B cell (primary cell): ENCODE data around the gene STYXL1. TPM values are rescaled to one million over a fixed set of nuclear protein-coding genes. Genes with fewer than 3 reads are reported as not detected.

Experiments
- ATAC-seq: fragments of 200-7000 bp; cut with Tn5 transposase; one replicate; pipeline ENCODE4 v1.10.0; 2021; ENCODE audit warnings: low read depth, mild to moderate bottlenecking, moderate number of reproducible peaks, moderate library complexity
- CTCF ChIA-PET: fragments of 350-600 bp; sonication (Branson Sonifier 250); formaldehyde crosslinking; loops from one replicate; lab custom pipeline; 2021; ENCODE audit warnings: antibody characterized with exemption, inconsistent platforms; lab: Charles Lee
- POLR2A ChIA-PET: fragments of 350-600 bp; sonication (Branson Sonifier 250); formaldehyde crosslinking; loops from one replicate; lab custom pipeline; 2021; ENCODE audit warnings: antibody characterized with exemption; lab: Charles Lee
- DNase-seq: peaks from one replicate; pipeline ENCODE4 v3.0.0; 2013
- H2AFZ ChIP-seq: 2 replicates; pipeline ENCODE4 v1.6.1; 2012; ENCODE audit warnings: mild to moderate bottlenecking, low read depth, low read length; ENCODE audit not compliant: insufficient read depth, poor library complexity, severe bottlenecking
- H3K27ac ChIP-seq, 2 donors: 1 replicate in 1 of 2; 2 replicates in 1 of 2; pipeline ENCODE4 v1.5.1; 2012 to 2013; ENCODE audit warnings: low read length in 2 of 2, mild to moderate bottlenecking in 2 of 2, moderate library complexity in 1 of 2
- H3K27me3 ChIP-seq, 4 experiments: fragments of 200-600 bp in 1 of 4; sonication (generic) in 1 of 4; replicated peaks in 1 of 4; 1 replicate in 2 of 4; 2 replicates in 2 of 4; pipeline versions ENCODE4 v1.6.1 to v1.7.0; 2013 to 2016; ENCODE audit warnings: low read length in 3 of 4, mild to moderate bottlenecking in 2 of 4, mixed read lengths in 1 of 4, moderate library complexity in 1 of 4; ENCODE audit not compliant: insufficient read depth in 4 of 4, control insufficient read depth in 3 of 4; ENCODE audit errors: control extremely low read depth in 1 of 4
- H3K36me3 ChIP-seq, 2 experiments: replicated peaks in 1 of 2; 1 replicate in 1 of 2; 2 replicates in 1 of 2; pipeline versions ENCODE4 v1.6.1 to v1.7.1; 2013; ENCODE audit warnings: low read length in 1 of 2; ENCODE audit not compliant: insufficient read depth in 2 of 2, control insufficient read depth in 1 of 2; ENCODE audit errors: control extremely low read depth in 1 of 2, extremely low read depth in 1 of 2
- H3K4me1 ChIP-seq, 2 donors: fragments of 200-600 bp in 1 of 2; sonication (generic) in 1 of 2; 1 replicate in 1 of 2; 2 replicates in 1 of 2; pipeline versions ENCODE4 v1.5.1 to v1.6.1; 2013 to 2017; ENCODE audit warnings: low read length in 2 of 2; ENCODE audit not compliant: control insufficient read depth in 2 of 2, insufficient read depth in 2 of 2
- H3K4me2 ChIP-seq: replicated peaks from 2 replicates; pipeline ENCODE3; 2012; ENCODE audit warnings: mild to moderate bottlenecking, low read depth, low read length; ENCODE audit not compliant: poor library complexity, severe bottlenecking
- H3K4me3 ChIP-seq, 5 experiments: fragments of 200-600 bp in 1 of 5; sonication (generic) in 1 of 5; 1 replicate in 3 of 5; 2 replicates in 2 of 5; pipeline versions ENCODE4 v1.5.1 to v1.7.0; 2011 to 2016; ENCODE audit warnings: low read length in 4 of 5, mild to moderate bottlenecking in 4 of 5, low read depth in 2 of 5, control low read depth in 1 of 5, moderate library complexity in 1 of 5; ENCODE audit not compliant: insufficient read depth in 1 of 5; ENCODE audit errors: control extremely low read depth in 1 of 5, extremely low read depth in 1 of 5
- H3K79me2 ChIP-seq: fragments of 200-600 bp; sonication (generic); one replicate; pipeline ENCODE4 v1.6.0; 2016; ENCODE audit warnings: low read length; ENCODE audit not compliant: control insufficient read depth, insufficient read depth
- H3K9ac ChIP-seq: fragments of 200-600 bp; sonication (generic); 2 replicates; pipeline ENCODE4 v1.6.1; 2017; ENCODE audit warnings: mild to moderate bottlenecking, low read length, moderate library complexity
- H3K9me3 ChIP-seq, 3 donors: one replicate each; pipeline versions ENCODE4 v1.6.1 to v1.7.1; 2013; ENCODE audit warnings: low read length in 2 of 3; ENCODE audit not compliant: control insufficient read depth in 2 of 3, insufficient read depth in 1 of 3; ENCODE audit errors: control extremely low read depth in 1 of 3
- H4K20me1 ChIP-seq: 2 replicates; pipeline ENCODE4 v1.6.0; 2012; ENCODE audit warnings: mild to moderate bottlenecking, low read length; ENCODE audit not compliant: insufficient read depth, control insufficient read depth, poor library complexity, severe bottlenecking
- H3K27ac Mint-ChIP-seq: one replicate; pipeline ENCODE4 v1.8.0; 2021; ENCODE audit warnings: mixed read lengths
- H3K27me3 Mint-ChIP-seq: one replicate; pipeline ENCODE4 v1.8.0; 2021; ENCODE audit warnings: mixed read lengths
- H3K4me1 Mint-ChIP-seq: one replicate; pipeline ENCODE4 v1.8.0; 2021; ENCODE audit warnings: mixed read lengths
- H3K4me3 Mint-ChIP-seq: one replicate; pipeline ENCODE4 v1.8.0; 2021; ENCODE audit warnings: mixed read lengths
- H3K9me3 Mint-ChIP-seq: one replicate; pipeline ENCODE4 v1.8.0; 2022; ENCODE audit warnings: mixed read lengths; ENCODE audit not compliant: insufficient read depth
- CTCF ChIP-seq: fragments of 200-600 bp; IDR thresholded peaks from one replicate; pipeline ENCODE4 v1.8.0; 2022; ENCODE audit warnings: antibody characterized with exemption, mild to moderate bottlenecking
- EZH2 ChIP-seq: IDR thresholded peaks from 2 replicates; pipeline ENCODE4 v1.6.1; 2012; ENCODE audit warnings: borderline replicate concordance, low read depth, mild to moderate bottlenecking, moderate library complexity, low read length; ENCODE audit not compliant: insufficient read depth, poor library complexity, severe bottlenecking
- WGBS: methylation state at CpG from one replicate; pipeline ENCODE4 v1.1.5; 2013; ENCODE audit warnings: missing lambda C conversion rate; ENCODE audit not compliant: insufficient coverage; 5-methylcytosine and 5-hydroxymethylcytosine counted together
- intact Hi-C: fragments of 100-400 bp; cut with micrococcal nuclease; formaldehyde crosslinking; loops from one replicate; pipeline ENCODE4 v1.10.0; 2022
- polyA plus RNA-seq: library from polyadenylated mRNA; depleted of rRNA; stranded (reverse); fragments of >200 nt; gene quantifications from 2 replicates; pipeline ENCODE4 v1.2.3, GENCODE V29; 2012
- total RNA-seq, 2 donors: library from RNA; stranded (reverse); fragments of 120-200 nt in 1 of 2; gene quantifications; 1 replicate in 1 of 2; 2 replicates in 1 of 2; pipeline versions ENCODE4 v1.2.3 to v1.2.4, GENCODE V29; 2013 to 2022

The STYXL1 gene
- total and polyA plus RNA-seq, 2 donors (not counting 1 experiment from before 2014, with no cell fraction given): 15.2 to 29.3 TPM

GRCh38 chr7:76003351-76003750 is 44.4 kb downstream of the STYXL1 start:
- Mint-ChIP-seq H3K4me3 (no peak overlapping the region), H3K4me1 (peaks cover 3% of the 10 kb centered on the region), H3K27me3 (no peaks in the 10 kb centered on the region), H3K9me3 (no peaks in the 10 kb centered on the region), H3K27ac (no peak overlapping the region)
- no peaks in the 10 kb centered on the region for H3K79me2 ChIP-seq
- H4K20me1 ChIP-seq: no peaks in the 10 kb centered on the region
- no peak overlapping the region for H2AFZ ChIP-seq
- ATAC-seq: no peak
- no peaks in the 10 kb centered on the region for H3K9me3 ChIP-seq
- no peak overlapping the region for H3K4me2 ChIP-seq
- over 99% methylated on average over 8 of the region's 10 CpGs for WGBS
- H3K36me3 ChIP-seq: peaks cover 0 to 35% of the 10 kb centered on the region in 2 experiments
- H3K4me3 ChIP-seq: no peak overlapping the region
- DNase-seq: no peak
- no peak for TF ChIP-seq EZH2
- H3K4me1 ChIP-seq: peaks cover 0 to 2% of the 10 kb centered on the region in 2 donors
- no peaks in the 10 kb centered on the region for H3K27me3 ChIP-seq
- no peak overlapping the region for H3K9ac ChIP-seq
- ChIA-PET CTCF (interaction anchor here (0.6 to 3.0 kb wide), 2 partner anchors 17 to 138 kb away, joined by 3 to 10 read pairs; no protein-coding TSS in a partner anchor), POLR2A (no interaction called here)
- H3K27ac ChIP-seq: no peak overlapping the region
- intact Hi-C loops: no loop called here

GRCh38 chr7:76002822-76003221 is 45.0 kb downstream of the STYXL1 start:
- no peak overlapping the region for H3K9ac ChIP-seq
- peaks cover 0 to 35% of the 10 kb centered on the region in 2 experiments for H3K36me3 ChIP-seq
- no peaks in the 10 kb centered on the region for H3K9me3 Mint-ChIP-seq
- 100% methylated on average over 1 of the region's 3 CpGs for WGBS
- no peak for TF ChIP-seq CTCF
- no peak for TF ChIP-seq EZH2
- no peak overlapping the region for H3K27ac Mint-ChIP-seq
- no peak overlapping the region for H3K4me2 ChIP-seq
- H3K4me1 ChIP-seq: no peaks in the 10 kb centered on the region
- H3K79me2 ChIP-seq: no peaks in the 10 kb centered on the region
- no peaks in the 10 kb centered on the region for H3K27me3 ChIP-seq
- no peak overlapping the region for H3K4me3 ChIP-seq
- no peaks in the 10 kb centered on the region for H4K20me1 ChIP-seq
- no peak overlapping the region for H3K4me3 Mint-ChIP-seq
- ATAC-seq (no peak), DNase-seq (no peak)
- H3K9me3 ChIP-seq: no peaks in the 10 kb centered on the region
- no peak overlapping the region for H2AFZ ChIP-seq
- H3K4me1 Mint-ChIP-seq: no peaks in the 10 kb centered on the region
- intact Hi-C loops: no loop called here
- CTCF ChIA-PET: interaction anchor here (3.0 kb wide), 1 partner anchor 17 kb away, joined by 10 read pairs; no protein-coding TSS in a partner anchor
- no peaks in the 10 kb centered on the region for H3K27me3 Mint-ChIP-seq
- POLR2A ChIA-PET: no interaction called here
- H3K27ac ChIP-seq: no peak overlapping the region
